Left cardiac atrium (tissue), 4 donors: ENCODE results near the gene JUN. TPM values are rescaled to one million over a fixed set of nuclear protein-coding genes. Genes with fewer than 3 reads are reported as not detected.

ENCODE experiments used
- ATAC-seq, 2 donors: fragments of 200-7000 bp; cut with Tn5 transposase; one replicate each; pipeline ENCODE4 v1.9.1; 2020; ENCODE audit warnings: mild to moderate bottlenecking in 2 of 2, moderate library complexity in 2 of 2
- DNase-seq: peaks from one replicate; pipeline ENCODE4 v3.0.0-alpha.2; 2020
- intact Hi-C, 2 donors: fragments of 100-400 bp; cut with DNase I; formaldehyde crosslinking; loops; one replicate each; pipeline versions ENCODE4 v1.14.1 to v1.15.1; 2022 to 2023
- total RNA-seq, 2 donors: library from RNA; stranded (reverse); fragmentation: NEBNext Ultra II Directional; extraction: Animal tissue kit (Norgen Biotek cat#: 25700); gene quantifications; one replicate each; pipeline ENCODE4 v1.2.1, GENCODE V29; 2021
- donor health status: DM: no; HTN: yes; CAD: no.
- donor health status: DM: no; HTN: yes; CAD: no; lungs with severe emphysema.
- donor health status: DM: yes; HTN: yes; CAD: no.
- donor health status: Dilated cardiomyopathy.

JUN gene
- total RNA-seq, 2 donors from 2014 or later, result 67.6 to 78.0 TPM

GRCh38 chr1:58745117-58745516 is 38.7 kb downstream of the JUN start:
- intact Hi-C loops, result loop anchor here in 1 of 2 donors (10.0 kb wide), 1 partner anchor 960 kb away; no protein-coding TSS in a partner anchor
- DNase-seq (no peak), ATAC-seq (no peak)

GRCh38 chr1:58741678-58742553 is 41.9 kb downstream of the JUN start:
- no peak for ATAC-seq
- no peak for DNase-seq
- intact Hi-C loops, result loop anchor here (2.0 to 10.0 kb wide), 3 partner anchors 25 to 1015 kb away; no protein-coding TSS in a partner anchor

- ATAC-seq (peak; percentile 67 to 69), DNase-seq (no peak)
- intact Hi-C loops, result loop anchor here (2.0 to 10.0 kb wide), 5 partner anchors 27 to 1025 kb away; no protein-coding TSS in a partner anchor
Measured at GRCh38 chr1:58739856-58740466, 43.9 kb downstream of the JUN start.

GRCh38 chr1:58738876-58739275 is 45.0 kb downstream of the JUN start:
- DNase-seq (no peak), ATAC-seq (peak; percentile 41 to 52)
- intact Hi-C loops, result loop anchor here (2.0 to 10.0 kb wide), 2 partner anchors 962 to 1026 kb away; no protein-coding TSS in a partner anchor

GRCh38 chr1:58735586-58735985 is 48.3 kb downstream of the JUN start:
- intact Hi-C loops, result loop anchor here in 1 of 2 donors (10.0 kb wide), 1 partner anchor 1029 kb away; no protein-coding TSS in a partner anchor
- ATAC-seq (no peak), DNase-seq (no peak)

- ATAC-seq (no peak), DNase-seq (no peak)
- intact Hi-C loops, result loop anchor here in 1 of 2 donors (10.0 kb wide), 1 partner anchor 1030 kb away; no protein-coding TSS in a partner anchor
Measured at GRCh38 chr1:58734630-58735029, 49.2 kb downstream of the JUN start.

- ATAC-seq (peak in 1 of 2 donors; percentile 63), DNase-seq (no peak)
- intact Hi-C loops, result loop anchor here in 1 of 2 donors (10.0 kb wide), 1 partner anchor 1033 kb away; no protein-coding TSS in a partner anchor
Measured at GRCh38 chr1:58732087-58732775, 51.6 kb downstream of the JUN start.

Other genes with a start within 250 kb of the JUN start
- gene OMA1, start 237.3 kb downstream of the JUN start, total RNA-seq, result 10 to 100 TPM; 20.1 to 22.4 TPM
- under 1 TPM; 0.44 to 0.81 TPM for gene TACSTD2, start 206.8 kb downstream of the JUN start, total RNA-seq
- gene MYSM1, start 84.0 kb downstream of the JUN start, total RNA-seq, result 10 to 100 TPM; 19.0 to 28.5 TPM